ENCODE results near the gene SYPL2.

GRCh38 chr1:109529881-109530456 lies 63.6 kb downstream of the SYPL2 start:
- TF ChIP-seq SP1 (IDR thresholded peaks at IDR 0.05), result no peak
- no peak for TF ChIP-seq CTCF (IDR thresholded peaks at IDR 0.05; ENCODE audit: low read depth, low read length, missing input control)
- no peak for TF ChIP-seq TAF1 (conservative IDR thresholded peaks at IDR 0.05)
- no peak for TF ChIP-seq MAX (IDR thresholded peaks at IDR 0.05)
- TF ChIP-seq GABPA (IDR thresholded peaks at IDR 0.05 in 1 of 2, conservative IDR thresholded peaks at IDR 0.05 in 1 of 2), result no peak
- no peak for TF ChIP-seq YY1 (IDR thresholded peaks at IDR 0.05)
- no peak for TF ChIP-seq RAD21 (IDR thresholded peaks at IDR 0.05)
- no peak for TF ChIP-seq FOXA2 (IDR thresholded peaks at IDR 0.05)
- TF ChIP-seq JUND (IDR thresholded peaks at IDR 0.05), result no peak
